HG03354 (cell line): ENCODE measurements around the gene GET3.

ENCODE experiments used
- ATAC-seq: cut with Tn5 transposase; IDR thresholded peaks from one replicate; pipeline ENCODE4 v1.9.1; 2021; ENCODE audit warnings: mild to moderate bottlenecking; ENCODE audit not compliant: unreplicated experiment, poor library complexity, severe bottlenecking

GET3 gene

DNA sequence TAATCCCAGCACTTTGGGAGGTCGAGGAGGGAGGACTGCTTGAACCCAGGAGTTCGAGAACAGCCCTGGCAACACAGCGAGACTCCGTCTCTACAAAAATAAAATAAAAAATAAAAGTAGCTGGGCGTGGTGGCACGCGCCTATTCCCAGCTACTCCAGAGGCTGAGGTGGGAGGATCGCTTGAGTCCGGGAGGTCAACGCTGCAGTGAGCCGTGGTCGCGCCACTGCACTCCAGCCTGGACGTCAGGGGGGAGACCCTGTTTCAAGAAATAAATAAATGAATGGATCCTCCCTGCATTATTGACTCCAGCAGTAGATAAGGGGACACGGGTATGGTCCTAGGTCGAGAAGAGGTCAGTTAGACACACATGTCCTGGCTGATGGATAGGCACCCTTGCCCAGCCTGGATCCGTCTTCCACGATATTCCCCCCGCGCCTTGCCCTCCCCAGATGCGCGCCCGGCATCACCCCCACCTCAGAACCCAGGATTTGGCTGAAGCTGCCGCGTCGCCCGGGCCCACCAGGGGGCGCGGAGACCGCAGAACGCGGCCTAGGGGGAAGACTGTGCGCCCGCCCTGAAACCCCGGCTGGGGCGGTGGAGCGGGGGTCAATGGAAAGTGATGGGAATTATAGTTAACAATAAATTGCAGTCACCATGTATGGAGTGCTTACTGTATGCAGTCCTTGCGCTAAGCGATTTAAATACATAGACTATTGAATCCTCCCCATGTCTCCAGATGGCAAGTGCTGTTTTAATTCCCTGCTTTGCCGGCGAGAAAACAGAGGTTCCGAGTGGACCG lies 40.1 kb downstream of the GET3 start:
- ATAC-seq: peak; percentile 40

DNA sequence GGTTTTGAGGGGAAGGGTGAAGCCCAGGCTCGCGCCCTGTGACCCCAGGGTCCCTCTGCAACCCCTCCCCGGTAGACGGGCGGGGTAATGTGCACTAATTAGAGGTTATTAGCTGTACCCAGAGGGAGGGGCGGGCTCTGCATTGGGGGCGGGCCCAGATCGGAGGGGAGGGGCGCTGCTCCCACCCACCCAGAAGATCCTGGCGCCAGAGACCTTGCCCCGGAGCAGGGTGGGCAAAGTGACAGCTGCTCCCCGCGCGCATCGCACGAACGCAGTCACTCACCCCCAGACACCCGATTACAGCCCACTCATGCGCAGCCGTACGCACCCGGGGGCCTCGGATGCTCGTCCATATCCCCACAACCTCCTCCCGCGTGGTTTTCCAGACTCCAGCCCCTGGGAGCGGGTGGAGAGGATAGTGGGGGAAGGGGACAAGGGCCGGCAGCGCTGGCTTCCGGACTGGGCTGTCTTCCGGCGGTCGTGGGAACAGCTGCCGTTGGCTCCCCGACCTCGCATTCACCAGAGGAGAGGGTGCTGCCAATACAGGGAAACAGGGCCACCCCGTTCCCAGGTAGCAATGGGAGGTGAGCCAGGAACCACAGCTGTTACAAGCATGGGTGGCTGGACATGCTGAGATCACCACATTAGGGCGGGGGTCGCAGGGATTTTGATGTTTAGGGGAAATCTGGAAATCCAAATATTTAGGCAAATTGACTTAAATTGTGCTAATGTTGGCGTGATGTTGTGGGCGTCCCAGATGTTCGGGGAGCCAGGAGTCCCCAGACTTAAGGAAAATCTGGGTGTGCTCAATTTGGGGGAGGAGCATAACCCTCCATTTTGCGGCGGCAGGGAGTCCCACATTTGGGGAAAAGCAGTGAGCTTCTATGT lies 41.0 kb downstream of the GET3 start:
- ATAC-seq: no peak

DNA sequence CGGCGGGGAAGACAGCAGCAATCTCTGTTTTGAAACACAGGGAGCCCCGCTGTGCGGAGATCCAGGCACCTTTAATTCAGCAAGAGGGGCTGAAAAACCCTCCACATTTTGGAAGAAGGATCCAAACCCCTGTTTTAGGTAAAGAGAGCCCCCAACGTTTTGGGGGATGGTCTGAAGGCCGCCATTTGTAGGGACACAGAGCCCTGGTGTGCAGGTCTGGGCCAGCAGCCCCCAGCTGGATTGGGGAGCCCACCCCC lies 41.5 kb downstream of the GET3 start:
- ATAC-seq: no peak

DNA sequence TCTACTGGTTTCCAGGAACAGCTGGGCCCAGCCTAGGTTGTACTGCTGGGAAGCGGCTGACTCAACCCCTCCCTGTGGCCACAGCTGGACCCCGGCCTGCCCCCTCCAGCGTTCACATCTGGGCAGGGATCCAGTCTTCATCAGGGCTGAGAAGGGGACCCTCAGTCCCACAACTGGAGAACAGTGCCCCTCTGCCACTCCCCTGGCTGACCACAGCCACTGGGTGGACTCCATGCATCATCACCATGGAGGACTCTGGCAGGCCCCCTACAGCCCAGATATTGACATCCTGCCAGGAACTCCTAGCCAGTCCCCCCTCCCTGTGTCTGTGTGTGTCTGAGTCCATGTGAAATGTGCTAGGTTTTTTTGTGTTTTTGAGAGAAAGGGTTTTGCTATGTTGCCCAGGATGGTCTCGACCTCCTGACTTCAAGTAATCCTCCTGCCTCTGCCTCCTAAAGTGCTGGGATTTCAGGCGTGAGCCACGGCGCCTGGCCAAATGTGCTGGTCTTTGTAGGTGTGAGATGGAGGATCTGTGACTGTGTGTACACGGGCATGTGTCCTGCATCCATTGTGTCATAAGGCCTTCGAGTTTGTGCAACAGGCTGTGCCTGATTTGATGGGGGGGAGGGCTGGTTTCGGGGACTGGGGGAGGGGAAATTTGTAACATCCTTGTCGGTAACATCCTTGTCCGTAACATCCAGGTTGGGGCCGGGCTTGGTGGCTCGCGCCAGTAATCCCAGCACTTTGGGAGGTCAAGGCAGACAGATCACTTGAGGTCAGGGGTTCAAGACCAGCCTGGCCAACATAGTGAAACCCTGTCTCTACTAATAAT lies 42.1 kb downstream of the GET3 start:
- ATAC-seq: no peak

DNA sequence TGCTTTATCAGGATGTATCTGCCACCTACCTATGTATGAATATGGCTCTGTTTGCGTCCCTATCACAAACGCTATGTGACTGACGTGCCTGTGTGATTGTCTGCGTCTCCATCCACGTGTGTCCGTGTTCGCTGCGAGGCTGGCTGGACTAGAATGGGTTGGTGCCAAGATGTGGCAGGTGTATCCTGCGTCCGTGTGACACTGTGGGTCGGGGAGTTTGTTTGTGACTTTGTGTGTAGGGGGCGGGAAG lies 44.8 kb downstream of the GET3 start:
- no peak for ATAC-seq

DNA sequence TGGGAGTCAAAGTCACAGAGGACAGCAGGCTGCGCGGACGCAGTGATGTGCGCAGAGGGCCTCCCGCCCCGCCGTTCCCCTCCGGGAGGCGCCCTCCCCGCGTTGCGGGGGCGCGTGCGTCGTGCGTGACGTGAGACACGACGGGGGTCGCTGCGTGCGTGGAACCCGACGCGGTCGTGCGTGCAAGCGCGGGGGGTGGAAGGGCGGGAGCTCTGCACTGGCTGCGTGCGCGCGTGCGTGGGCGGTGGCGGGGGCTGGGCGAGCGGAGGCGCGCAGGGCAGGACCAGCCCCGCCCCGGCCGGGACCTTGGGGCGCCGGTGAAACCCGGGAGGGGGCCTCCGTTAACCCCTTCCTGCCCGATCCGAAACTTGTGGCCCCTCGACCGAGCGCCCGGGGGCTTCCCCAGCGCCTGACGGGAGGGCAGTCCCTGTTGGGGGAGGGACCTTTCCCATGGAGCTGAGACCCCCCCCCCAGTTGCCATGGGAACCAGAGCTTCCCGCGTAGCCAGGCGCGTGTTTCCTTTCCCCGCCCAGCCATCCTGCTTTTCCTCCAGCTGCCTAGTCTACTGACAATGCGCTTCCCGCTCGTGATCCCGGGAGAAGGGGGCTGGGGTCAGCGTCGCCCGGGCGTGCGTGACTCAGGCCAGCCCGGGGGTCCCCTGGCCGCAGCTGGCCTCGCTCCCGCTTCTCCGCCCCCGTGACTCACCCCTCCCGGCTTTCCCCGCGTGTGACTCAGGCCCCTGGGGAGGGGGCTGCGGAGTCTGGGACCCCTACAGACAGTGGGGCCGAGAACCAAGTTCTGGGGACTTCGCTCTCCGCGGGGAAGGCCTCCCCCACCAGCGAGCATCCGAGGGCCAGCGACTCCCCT lies 45.4 kb downstream of the GET3 start:
- ATAC-seq: no peak

DNA sequence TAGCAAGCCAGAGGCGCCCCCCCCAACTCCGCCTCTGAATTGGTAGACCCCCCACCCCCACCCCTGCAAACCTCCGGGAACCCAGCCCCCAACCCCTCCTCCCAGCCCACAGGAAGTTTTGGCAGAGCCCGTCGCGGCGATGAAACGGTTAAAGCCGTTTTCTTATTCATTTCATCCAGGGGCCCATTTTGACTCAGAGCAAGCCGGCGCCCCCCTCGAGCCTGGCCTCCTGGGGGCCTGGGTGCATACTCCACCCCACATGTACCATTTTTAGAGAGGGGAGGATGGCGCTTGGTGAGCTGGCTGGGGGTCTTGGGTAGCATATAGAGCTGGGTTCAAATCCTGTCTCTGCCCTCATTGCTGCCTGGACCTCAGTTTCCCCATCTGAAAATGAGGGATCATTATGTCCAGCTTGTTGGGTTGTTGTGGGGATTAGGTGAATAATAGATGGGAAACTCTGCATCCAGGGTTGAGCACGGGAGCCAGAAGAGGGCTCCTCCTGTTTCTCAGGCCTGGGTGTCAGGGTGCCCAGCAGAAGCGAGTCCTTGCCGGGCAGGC lies 46.1 kb downstream of the GET3 start:
- no peak for ATAC-seq

DNA sequence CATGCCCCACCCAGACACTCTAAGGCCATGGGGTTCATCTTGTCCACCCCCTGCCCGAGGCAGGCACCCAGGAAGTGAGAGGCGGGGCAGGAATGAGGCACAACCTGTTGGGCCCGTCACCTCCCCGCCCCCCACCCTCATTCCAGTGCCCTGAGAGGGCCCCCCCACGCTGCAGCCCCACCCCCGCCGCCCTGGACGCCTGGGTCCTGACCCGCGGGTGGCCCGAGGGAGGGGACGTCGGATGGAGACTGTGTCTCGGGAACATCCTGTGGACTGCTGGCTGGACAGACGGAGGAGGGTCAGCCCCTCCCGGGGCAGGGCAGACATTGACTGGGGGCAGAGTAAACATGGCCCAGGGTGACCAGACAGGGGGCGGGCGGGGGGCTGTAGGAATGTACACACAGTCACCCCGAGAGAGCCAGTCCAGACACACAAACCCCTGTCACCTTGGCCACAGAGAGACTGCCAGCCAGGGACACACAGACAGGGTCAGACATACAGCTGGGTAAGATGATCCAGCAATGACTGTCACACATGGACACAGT lies 46.6 kb downstream of the GET3 start:
- no peak for ATAC-seq

DNA sequence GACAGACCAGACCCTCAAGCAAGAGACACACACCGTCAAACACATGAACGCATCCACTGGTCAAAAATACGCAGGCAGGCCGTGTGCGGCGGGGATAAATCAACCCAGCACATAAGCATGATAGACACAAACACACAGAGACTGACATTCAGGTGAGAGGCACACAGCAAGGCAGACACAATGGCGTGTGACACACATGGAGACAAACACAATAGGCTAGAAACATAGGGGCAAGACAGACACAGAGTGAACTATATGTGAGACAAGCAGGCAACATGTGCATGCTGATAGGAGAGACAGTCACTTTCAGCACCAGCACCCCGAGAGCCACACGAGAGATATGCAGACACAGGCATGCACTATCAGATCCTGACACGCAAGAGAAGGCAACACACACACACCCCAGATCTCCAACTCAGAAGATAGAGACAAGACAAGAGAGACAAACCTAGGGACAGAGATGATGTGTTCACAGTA lies 47.1 kb downstream of the GET3 start:
- ATAC-seq: no peak

DNA sequence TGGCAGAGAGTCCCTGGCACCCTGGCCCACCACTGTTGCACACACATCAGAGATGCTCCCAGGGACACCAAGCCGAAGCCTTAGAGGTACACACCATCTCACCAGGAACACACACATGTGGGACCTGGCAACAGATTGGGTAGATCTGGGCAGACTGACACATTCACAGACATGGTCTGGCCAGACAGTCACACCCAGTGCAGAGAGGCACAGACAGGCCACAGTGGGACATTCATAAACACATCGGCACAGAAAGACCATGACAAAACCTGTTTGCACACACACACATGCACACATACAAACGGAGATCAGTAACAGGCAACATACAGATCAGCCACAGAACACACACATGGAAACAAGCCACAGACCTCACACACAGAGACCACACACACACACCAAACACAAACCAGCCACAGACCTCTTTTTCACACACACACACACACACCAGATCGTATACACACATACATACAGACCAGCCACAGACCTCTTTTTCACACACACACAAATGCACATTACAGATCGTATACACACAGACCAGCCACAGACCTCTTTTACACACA lies 47.7 kb downstream of the GET3 start:
- no peak for ATAC-seq

DNA sequence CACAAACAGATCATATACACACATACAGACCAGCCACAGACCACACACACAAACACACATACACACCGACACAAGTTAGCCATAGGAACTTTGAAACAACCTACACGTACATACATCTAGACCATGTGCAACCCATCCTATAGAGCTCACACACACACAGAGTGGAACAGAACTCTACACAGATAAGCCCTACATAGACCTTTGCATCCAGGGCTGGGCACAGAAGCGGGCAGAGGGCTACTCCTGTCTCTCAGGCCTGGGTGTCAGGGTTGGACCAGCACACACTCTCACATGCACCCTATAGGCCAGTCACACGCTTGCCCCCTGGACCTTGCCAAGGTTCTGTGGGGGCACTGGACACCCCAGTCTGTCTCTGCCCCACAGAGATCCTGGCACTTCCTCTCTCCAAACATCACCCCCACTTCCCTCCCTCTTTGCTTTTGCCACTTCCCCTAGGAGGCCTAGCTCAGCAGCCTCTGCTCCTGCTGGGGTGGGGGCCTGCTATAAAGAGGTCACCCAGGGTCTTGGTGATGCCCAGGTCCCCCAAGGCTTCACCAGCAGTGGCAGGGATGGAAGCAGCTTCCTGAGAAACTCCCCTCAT lies 48.2 kb downstream of the GET3 start:
- no peak for ATAC-seq

DNA sequence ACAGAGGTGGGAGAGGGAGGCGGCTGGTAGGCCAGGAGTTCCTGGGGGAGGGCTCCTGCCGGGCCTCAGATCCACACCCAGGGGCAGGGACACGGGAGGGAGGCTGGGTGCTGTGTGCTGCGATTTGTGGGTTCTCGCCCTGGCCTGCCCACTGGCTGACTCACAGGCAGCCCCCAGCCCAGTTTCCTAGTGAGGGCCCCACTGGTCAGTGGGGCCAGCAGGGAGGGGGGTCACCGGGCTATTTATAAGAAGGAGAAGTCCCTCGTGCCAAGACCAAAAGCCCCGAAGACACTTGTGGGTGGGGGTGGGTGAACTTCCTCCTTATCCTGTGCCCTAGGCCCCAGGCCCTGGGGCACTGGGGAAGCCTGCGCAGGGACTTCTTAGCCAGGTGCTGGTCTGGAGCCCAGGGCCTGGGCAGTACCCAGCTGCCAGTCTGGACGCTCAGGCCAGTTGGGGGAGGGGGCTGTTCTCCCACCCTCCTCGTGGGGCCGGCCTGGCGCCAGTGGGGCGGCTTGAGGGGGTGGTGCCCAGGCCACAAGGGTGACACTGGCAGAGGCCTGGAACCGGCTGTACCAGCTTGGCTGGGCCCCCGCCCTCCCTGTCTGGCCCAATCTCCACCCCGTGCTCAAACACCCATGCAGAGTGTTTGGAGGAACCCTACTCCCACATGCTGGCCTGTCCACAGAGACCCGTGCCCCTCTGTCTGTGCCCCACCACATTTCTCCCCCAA lies 49.0 kb downstream of the GET3 start:
- ATAC-seq: no peak

DNA sequence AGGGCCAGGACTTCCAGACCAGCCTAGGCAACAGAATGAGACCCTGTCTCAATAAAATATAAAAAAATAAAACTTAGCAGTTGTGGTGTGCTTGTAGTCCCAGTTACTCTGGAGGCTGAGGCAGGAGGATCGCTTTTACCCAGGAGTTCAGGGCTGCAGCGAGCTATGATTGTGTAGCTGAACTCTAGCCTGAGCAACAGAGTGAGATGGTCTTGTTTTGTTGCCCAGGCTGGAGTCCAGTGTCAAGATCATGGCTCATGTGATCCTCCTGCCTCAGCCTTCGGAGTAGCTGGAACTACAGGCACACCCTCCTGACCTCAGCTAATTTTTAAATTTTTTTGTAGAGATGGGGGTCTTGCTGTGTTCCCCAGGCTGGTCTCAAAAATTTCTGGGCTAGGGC lies 49.7 kb downstream of the GET3 start:
- ATAC-seq: no peak

DNA sequence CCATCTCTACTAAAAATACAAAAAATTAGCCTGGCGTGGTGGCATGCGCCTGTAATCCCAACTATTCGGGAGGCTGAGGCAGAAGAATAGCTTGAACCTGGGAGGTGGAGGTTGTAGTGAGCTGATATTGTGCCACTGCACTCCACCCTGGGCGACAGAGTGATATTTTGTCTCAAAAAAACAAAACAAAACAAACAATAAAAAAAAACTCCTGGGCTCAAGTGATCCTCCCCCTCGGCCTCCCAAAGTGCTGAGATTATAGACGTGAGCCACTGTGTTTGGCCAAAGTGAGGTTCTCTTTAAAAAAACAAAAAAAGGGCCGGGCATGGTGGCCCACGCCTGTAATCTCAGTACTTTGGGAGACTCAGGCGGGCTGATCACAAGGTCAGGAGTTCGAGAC lies 50.2 kb downstream of the GET3 start:
- ATAC-seq: no peak

DNA sequence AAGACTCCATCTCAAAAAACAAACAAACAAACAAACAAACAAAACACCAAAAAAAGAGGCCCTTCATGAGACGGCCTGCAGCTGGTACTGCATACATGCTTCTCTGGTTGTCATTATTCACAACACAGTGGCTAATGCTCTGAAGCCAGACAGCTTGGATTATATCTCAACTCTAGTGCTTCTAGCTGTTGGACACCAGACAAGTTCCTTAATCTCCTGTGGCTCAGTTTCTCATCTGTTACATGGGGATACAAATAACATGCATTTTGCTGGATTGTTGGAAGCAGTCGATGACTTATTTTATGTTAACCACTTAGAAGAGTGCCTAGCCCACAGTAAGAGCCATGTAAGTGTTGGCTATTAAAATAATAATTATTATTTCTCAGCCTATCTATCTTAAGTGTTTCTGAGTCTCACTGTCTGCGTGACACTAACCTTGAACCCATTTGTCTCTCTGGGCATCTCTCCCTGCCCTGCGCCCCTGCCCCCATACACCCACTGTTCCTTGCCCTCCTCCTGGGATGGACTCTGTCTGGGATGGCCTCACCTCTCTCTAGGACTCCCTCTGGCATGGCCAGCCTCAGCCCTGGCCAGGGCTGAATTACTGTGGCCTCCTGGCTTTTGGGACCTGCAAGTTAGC lies 50.9 kb downstream of the GET3 start:
- ATAC-seq: no peak

DNA sequence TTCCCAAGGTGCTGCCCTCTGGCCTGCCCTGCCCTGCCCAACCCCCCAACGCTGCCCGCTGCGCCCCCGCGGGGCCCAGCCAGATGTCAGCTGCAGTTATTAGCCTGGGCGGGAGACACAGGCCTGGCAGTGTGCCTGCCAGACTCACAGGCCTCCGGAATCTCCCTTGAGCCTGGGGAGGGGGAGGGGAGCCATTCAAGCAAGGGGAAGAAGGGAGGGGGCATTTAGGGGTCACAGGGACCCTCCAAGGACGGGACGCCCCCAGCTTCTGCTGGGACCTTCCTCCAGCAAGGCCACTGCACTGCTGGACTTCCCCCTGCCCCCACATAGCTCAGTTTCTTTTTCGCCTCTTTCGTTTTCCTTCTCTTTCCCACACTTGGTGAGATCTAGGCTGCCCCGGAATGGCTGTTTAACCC lies 51.4 kb downstream of the GET3 start:
- no peak for ATAC-seq

DNA sequence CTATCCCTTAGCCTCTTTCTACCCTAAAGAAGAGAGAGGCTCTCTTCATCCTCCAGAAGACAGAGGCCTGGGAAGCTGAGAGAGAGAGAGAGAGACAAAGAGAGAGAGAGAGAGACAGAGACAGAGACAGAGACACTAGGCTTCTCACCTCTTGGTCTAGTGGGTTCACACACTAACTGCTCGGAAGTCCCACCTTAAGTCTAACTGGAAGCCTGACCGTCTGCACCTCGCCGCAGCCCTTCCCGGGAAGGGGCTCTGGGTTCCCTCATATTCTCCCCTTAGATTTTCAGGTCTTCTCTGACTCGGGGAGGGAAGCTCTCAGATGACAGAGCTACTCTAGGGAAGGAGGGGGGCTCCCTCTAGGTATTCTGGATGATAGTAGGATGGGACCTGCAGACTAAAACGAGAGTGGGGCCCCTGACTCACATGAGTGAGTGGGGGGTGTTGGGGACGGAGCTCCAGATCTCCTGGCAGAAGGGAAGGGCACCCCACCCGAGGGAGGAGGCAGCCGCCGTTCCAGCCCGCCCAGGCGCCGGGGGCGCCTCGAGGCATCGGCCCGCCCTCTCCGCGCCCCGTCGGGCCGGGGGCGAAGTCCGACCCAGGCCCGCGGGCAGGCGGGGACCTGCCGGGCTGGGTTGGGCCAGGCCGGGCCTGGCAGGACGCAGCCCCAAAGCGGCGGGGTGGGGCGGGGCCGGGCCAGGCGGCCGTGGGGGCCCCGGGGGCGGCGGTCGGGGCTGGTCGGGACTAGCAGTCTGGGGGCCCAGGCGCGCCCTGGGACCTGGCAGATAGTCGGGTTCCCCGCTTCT lies 52.0 kb downstream of the GET3 start:
- peak; percentile 4 for ATAC-seq
